GM08714 (cell line): ENCODE measurements around the gene EVC2.
A peak's percentile ranks its signal among the peaks of the same experiment; 100 is the strongest.

Experiments used
- H3K4me3 ChIP-seq: fragments of 200-500 bp; sonication (Bioruptor generic); 2 replicates; pipeline ENCODE4 v1.5.1; 2014; ENCODE audit warnings: mild to moderate bottlenecking, low read length, inconsistent platforms
- ZNF274 ChIP-seq: IDR thresholded peaks from 2 replicates; pipeline ENCODE4 v1.6.1; 2012; ENCODE audit warnings: mild to moderate bottlenecking, low read depth, low read length

EVC2 gene

GRCh38 chr4:5708449-5709206 lies at the start of gene EVC2:
EVC2 (minus strand) TSS chr4:5708559; CDS start chr4:5708513, 46 bp downstream.
- TF ChIP-seq ZNF274: no peak
- peak within 1 kb of the TSS; percentile 42; the same call in 1 of the 2 replicates for H3K4me3 ChIP-seq

- H3K4me3 ChIP-seq: no peak overlapping the region
- no peak for TF ChIP-seq ZNF274
Observed at GRCh38 chr4:5757954-5758353, 49.6 kb upstream of the EVC2 start.

GRCh38 chr4:5757536-5757935 lies 49.2 kb upstream of the EVC2 start:
- no peak for TF ChIP-seq ZNF274
- no peak overlapping the region for H3K4me3 ChIP-seq

- no peak for TF ChIP-seq ZNF274
- no peak overlapping the region for H3K4me3 ChIP-seq
Observed at GRCh38 chr4:5757091-5757490, 48.7 kb upstream of the EVC2 start.

GRCh38 chr4:5756271-5756670 lies 47.9 kb upstream of the EVC2 start:
- TF ChIP-seq ZNF274: no peak
- no peak overlapping the region for H3K4me3 ChIP-seq

- H3K4me3 ChIP-seq: no peak overlapping the region
- TF ChIP-seq ZNF274: no peak
Observed at GRCh38 chr4:5755679-5756078, 47.3 kb upstream of the EVC2 start.

GRCh38 chr4:5755161-5755560 lies 46.8 kb upstream of the EVC2 start:
- TF ChIP-seq ZNF274: no peak
- H3K4me3 ChIP-seq: no peak overlapping the region

GRCh38 chr4:5754529-5754881 lies 46.1 kb upstream of the EVC2 start:
- H3K4me3 ChIP-seq: no peak overlapping the region
- TF ChIP-seq ZNF274: no peak

GRCh38 chr4:5753766-5754528 lies 45.6 kb upstream of the EVC2 start:
- TF ChIP-seq ZNF274: no peak
- no peak overlapping the region for H3K4me3 ChIP-seq

- no peak overlapping the region for H3K4me3 ChIP-seq
- TF ChIP-seq ZNF274: no peak
Observed at GRCh38 chr4:5753366-5753765, 45.0 kb upstream of the EVC2 start.

GRCh38 chr4:5752376-5753184 lies 44.2 kb upstream of the EVC2 start:
- no peak overlapping the region for H3K4me3 ChIP-seq
- no peak for TF ChIP-seq ZNF274

- TF ChIP-seq ZNF274: no peak
- H3K4me3 ChIP-seq: no peak overlapping the region
Observed at GRCh38 chr4:5751666-5752375, 43.5 kb upstream of the EVC2 start.

GRCh38 chr4:5750946-5751665 lies 42.7 kb upstream of the EVC2 start:
- no peak for TF ChIP-seq ZNF274
- H3K4me3 ChIP-seq: no peak overlapping the region
